B cell (primary cell): ENCODE results near the gene SPTAN1. TPM values are rescaled to one million over a fixed set of nuclear protein-coding genes. Genes with fewer than 3 reads are reported as not detected.

Source experiments
- ATAC-seq: fragments of 200-7000 bp; cut with Tn5 transposase; one replicate; pipeline ENCODE4 v1.10.0; 2021; ENCODE audit warnings: low read depth, mild to moderate bottlenecking, moderate number of reproducible peaks, moderate library complexity
- CTCF ChIA-PET: fragments of 350-600 bp; sonication (Branson Sonifier 250); formaldehyde crosslinking; loops from one replicate; lab custom pipeline; 2021; ENCODE audit warnings: antibody characterized with exemption, inconsistent platforms; lab: Charles Lee
- POLR2A ChIA-PET: fragments of 350-600 bp; sonication (Branson Sonifier 250); formaldehyde crosslinking; loops from one replicate; lab custom pipeline; 2021; ENCODE audit warnings: antibody characterized with exemption; lab: Charles Lee
- DNase-seq: peaks from one replicate; pipeline ENCODE4 v3.0.0; 2013
- H2AFZ ChIP-seq: 2 replicates; pipeline ENCODE4 v1.6.1; 2012; ENCODE audit warnings: mild to moderate bottlenecking, low read depth, low read length; ENCODE audit not compliant: insufficient read depth, poor library complexity, severe bottlenecking
- H3K27ac ChIP-seq, 2 donors: 1 replicate in 1 of 2; 2 replicates in 1 of 2; pipeline ENCODE4 v1.5.1; 2012 to 2013; ENCODE audit warnings: low read length in 2 of 2, mild to moderate bottlenecking in 2 of 2, moderate library complexity in 1 of 2
- H3K27me3 ChIP-seq, 4 experiments: fragments of 200-600 bp in 1 of 4; sonication (generic) in 1 of 4; replicated peaks in 1 of 4; 1 replicate in 2 of 4; 2 replicates in 2 of 4; pipeline versions ENCODE4 v1.6.1 to v1.7.0; 2013 to 2016; ENCODE audit warnings: low read length in 3 of 4, mild to moderate bottlenecking in 2 of 4, mixed read lengths in 1 of 4, moderate library complexity in 1 of 4; ENCODE audit not compliant: insufficient read depth in 4 of 4, control insufficient read depth in 3 of 4; ENCODE audit errors: control extremely low read depth in 1 of 4
- H3K36me3 ChIP-seq, 2 experiments: replicated peaks in 1 of 2; 1 replicate in 1 of 2; 2 replicates in 1 of 2; pipeline versions ENCODE4 v1.6.1 to v1.7.1; 2013; ENCODE audit warnings: low read length in 1 of 2; ENCODE audit not compliant: insufficient read depth in 2 of 2, control insufficient read depth in 1 of 2; ENCODE audit errors: control extremely low read depth in 1 of 2, extremely low read depth in 1 of 2
- H3K4me1 ChIP-seq, 2 donors: fragments of 200-600 bp in 1 of 2; sonication (generic) in 1 of 2; 1 replicate in 1 of 2; 2 replicates in 1 of 2; pipeline versions ENCODE4 v1.5.1 to v1.6.1; 2013 to 2017; ENCODE audit warnings: low read length in 2 of 2; ENCODE audit not compliant: control insufficient read depth in 2 of 2, insufficient read depth in 2 of 2
- H3K4me2 ChIP-seq: replicated peaks from 2 replicates; pipeline ENCODE3; 2012; ENCODE audit warnings: mild to moderate bottlenecking, low read depth, low read length; ENCODE audit not compliant: poor library complexity, severe bottlenecking
- H3K4me3 ChIP-seq, 5 experiments: fragments of 200-600 bp in 1 of 5; sonication (generic) in 1 of 5; 1 replicate in 3 of 5; 2 replicates in 2 of 5; pipeline versions ENCODE4 v1.5.1 to v1.7.0; 2011 to 2016; ENCODE audit warnings: low read length in 4 of 5, mild to moderate bottlenecking in 4 of 5, low read depth in 2 of 5, control low read depth in 1 of 5, moderate library complexity in 1 of 5; ENCODE audit not compliant: insufficient read depth in 1 of 5; ENCODE audit errors: control extremely low read depth in 1 of 5, extremely low read depth in 1 of 5
- H3K79me2 ChIP-seq: fragments of 200-600 bp; sonication (generic); one replicate; pipeline ENCODE4 v1.6.0; 2016; ENCODE audit warnings: low read length; ENCODE audit not compliant: control insufficient read depth, insufficient read depth
- H3K9ac ChIP-seq: fragments of 200-600 bp; sonication (generic); 2 replicates; pipeline ENCODE4 v1.6.1; 2017; ENCODE audit warnings: mild to moderate bottlenecking, low read length, moderate library complexity
- H3K9me3 ChIP-seq, 3 donors: one replicate each; pipeline versions ENCODE4 v1.6.1 to v1.7.1; 2013; ENCODE audit warnings: low read length in 2 of 3; ENCODE audit not compliant: control insufficient read depth in 2 of 3, insufficient read depth in 1 of 3; ENCODE audit errors: control extremely low read depth in 1 of 3
- H4K20me1 ChIP-seq: 2 replicates; pipeline ENCODE4 v1.6.0; 2012; ENCODE audit warnings: mild to moderate bottlenecking, low read length; ENCODE audit not compliant: insufficient read depth, control insufficient read depth, poor library complexity, severe bottlenecking
- H3K27ac Mint-ChIP-seq: one replicate; pipeline ENCODE4 v1.8.0; 2021; ENCODE audit warnings: mixed read lengths
- H3K27me3 Mint-ChIP-seq: one replicate; pipeline ENCODE4 v1.8.0; 2021; ENCODE audit warnings: mixed read lengths
- H3K4me1 Mint-ChIP-seq: one replicate; pipeline ENCODE4 v1.8.0; 2021; ENCODE audit warnings: mixed read lengths
- H3K4me3 Mint-ChIP-seq: one replicate; pipeline ENCODE4 v1.8.0; 2021; ENCODE audit warnings: mixed read lengths
- H3K9me3 Mint-ChIP-seq: one replicate; pipeline ENCODE4 v1.8.0; 2022; ENCODE audit warnings: mixed read lengths; ENCODE audit not compliant: insufficient read depth
- EZH2 ChIP-seq: IDR thresholded peaks from 2 replicates; pipeline ENCODE4 v1.6.1; 2012; ENCODE audit warnings: borderline replicate concordance, low read depth, mild to moderate bottlenecking, moderate library complexity, low read length; ENCODE audit not compliant: insufficient read depth, poor library complexity, severe bottlenecking
- WGBS: methylation state at CpG from one replicate; pipeline ENCODE4 v1.1.5; 2013; ENCODE audit warnings: missing lambda C conversion rate; ENCODE audit not compliant: insufficient coverage; 5-methylcytosine and 5-hydroxymethylcytosine counted together
- intact Hi-C: fragments of 100-400 bp; cut with micrococcal nuclease; formaldehyde crosslinking; loops from one replicate; pipeline ENCODE4 v1.10.0; 2022
- polyA plus RNA-seq: library from polyadenylated mRNA; depleted of rRNA; stranded (reverse); fragments of >200 nt; gene quantifications from 2 replicates; pipeline ENCODE4 v1.2.3, GENCODE V29; 2012
- total RNA-seq, 2 donors: library from RNA; stranded (reverse); fragments of 120-200 nt in 1 of 2; gene quantifications; 1 replicate in 1 of 2; 2 replicates in 1 of 2; pipeline versions ENCODE4 v1.2.3 to v1.2.4, GENCODE V29; 2013 to 2022
- TF ChIP-seq, protein P1 (sequence below): fragments of 200-600 bp; IDR thresholded peaks from one replicate; pipeline ENCODE4 v1.8.0; 2022; ENCODE audit warnings: antibody characterized with exemption, mild to moderate bottlenecking

Gene SPTAN1
- total and polyA plus RNA-seq, 2 donors (not counting 1 experiment from before 2014, with no cell fraction given) = 129 to 351 TPM

DNA sequence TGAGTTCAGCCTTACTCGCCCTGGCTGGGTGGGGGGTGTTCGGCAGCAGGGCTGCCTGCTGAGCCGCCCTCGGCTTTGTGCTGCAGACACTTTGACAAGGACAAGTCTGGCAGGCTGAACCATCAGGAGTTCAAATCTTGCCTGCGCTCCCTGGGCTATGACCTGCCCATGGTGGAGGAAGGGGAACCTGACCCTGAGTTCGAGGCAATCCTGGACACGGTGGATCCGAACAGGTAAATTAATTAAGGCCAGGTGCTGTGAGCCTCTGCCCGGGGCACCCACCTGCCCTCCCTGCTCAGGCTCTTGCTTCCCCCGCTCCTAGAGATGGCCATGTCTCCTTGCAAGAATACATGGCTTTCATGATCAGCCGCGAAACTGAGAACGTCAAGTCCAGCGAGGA is 80.1 kb downstream of the SPTAN1 start:
- WGBS = 97% methylated on average over 14 of the region's 14 CpGs
- POLR2A ChIA-PET = interaction anchor here (0.6 kb wide), 1 partner anchor 50 kb away, joined by 4 read pairs; no protein-coding TSS in a partner anchor
- TF ChIP-seq, protein P1, sequence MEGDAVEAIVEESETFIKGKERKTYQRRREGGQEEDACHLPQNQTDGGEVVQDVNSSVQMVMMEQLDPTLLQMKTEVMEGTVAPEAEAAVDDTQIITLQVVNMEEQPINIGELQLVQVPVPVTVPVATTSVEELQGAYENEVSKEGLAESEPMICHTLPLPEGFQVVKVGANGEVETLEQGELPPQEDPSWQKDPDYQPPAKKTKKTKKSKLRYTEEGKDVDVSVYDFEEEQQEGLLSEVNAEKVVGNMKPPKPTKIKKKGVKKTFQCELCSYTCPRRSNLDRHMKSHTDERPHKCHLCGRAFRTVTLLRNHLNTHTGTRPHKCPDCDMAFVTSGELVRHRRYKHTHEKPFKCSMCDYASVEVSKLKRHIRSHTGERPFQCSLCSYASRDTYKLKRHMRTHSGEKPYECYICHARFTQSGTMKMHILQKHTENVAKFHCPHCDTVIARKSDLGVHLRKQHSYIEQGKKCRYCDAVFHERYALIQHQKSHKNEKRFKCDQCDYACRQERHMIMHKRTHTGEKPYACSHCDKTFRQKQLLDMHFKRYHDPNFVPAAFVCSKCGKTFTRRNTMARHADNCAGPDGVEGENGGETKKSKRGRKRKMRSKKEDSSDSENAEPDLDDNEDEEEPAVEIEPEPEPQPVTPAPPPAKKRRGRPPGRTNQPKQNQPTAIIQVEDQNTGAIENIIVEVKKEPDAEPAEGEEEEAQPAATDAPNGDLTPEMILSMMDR = no peak
- no peak for TF ChIP-seq EZH2
- Histone ChIP-seq H3K4me3 (no peak overlapping the region), H3K9ac (no peak overlapping the region), H3K4me1 (no peaks in the 10 kb centered on the region), H3K79me2 (no peaks in the 10 kb centered on the region), H3K36me3 (peaks cover 0 to 79% of the 10 kb centered on the region in 2 experiments), H3K27ac (no peak overlapping the region), H3K27me3 (no peaks in the 10 kb centered on the region), H2AFZ (no peak overlapping the region), H3K4me2 (no peak overlapping the region), H4K20me1 (no peaks in the 10 kb centered on the region), H3K9me3 (no peaks in the 10 kb centered on the region)
- ATAC-seq = no peak
- Mint-ChIP-seq H3K27me3 (no peaks in the 10 kb centered on the region), H3K4me3 (no peak overlapping the region), H3K4me1 (no peaks in the 10 kb centered on the region), H3K9me3 (no peaks in the 10 kb centered on the region), H3K27ac (no peak overlapping the region)
- CTCF ChIA-PET = interaction anchor here (0.6 kb wide), 1 partner anchor 28 kb away, joined by 3 read pairs; no protein-coding TSS in a partner anchor
- DNase-seq = no peak
- intact Hi-C loops = no loop called here

DNA sequence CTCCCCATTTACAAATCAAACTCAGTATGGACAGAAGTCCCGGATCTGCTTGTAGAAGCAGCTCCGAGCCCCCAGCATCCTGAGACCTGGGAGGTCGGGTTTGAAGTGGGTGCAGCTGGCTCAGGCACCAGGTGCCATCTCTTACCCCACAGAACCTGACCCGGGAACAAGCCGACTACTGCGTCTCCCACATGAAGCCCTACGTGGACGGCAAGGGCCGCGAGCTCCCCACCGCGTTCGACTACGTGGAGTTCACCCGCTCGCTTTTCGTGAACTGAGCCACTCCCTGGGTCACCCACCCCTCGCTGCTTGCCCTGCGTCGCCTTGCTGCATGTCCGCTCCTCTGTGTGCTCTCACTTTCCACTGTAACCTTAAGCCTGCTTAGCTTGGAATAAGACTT is 80.7 kb downstream of the SPTAN1 start:
- Mint-ChIP-seq H3K4me3 (no peak overlapping the region), H3K4me1 (no peaks in the 10 kb centered on the region), H3K9me3 (no peaks in the 10 kb centered on the region), H3K27ac (no peak overlapping the region), H3K27me3 (no peaks in the 10 kb centered on the region)
- H3K4me1 ChIP-seq = no peaks in the 10 kb centered on the region
- H3K27ac ChIP-seq = no peak overlapping the region
- WGBS = 94% methylated on average over 20 of the region's 21 CpGs
- H3K4me2 ChIP-seq = no peak overlapping the region
- TF ChIP-seq EZH2 = no peak
- TF ChIP-seq, protein P1 = no peak
- H3K79me2 ChIP-seq = no peaks in the 10 kb centered on the region
- peaks cover 0 to 73% of the 10 kb centered on the region in 2 experiments for H3K36me3 ChIP-seq
- ChIA-PET POLR2A (interaction anchor here (0.6 kb wide), 1 partner anchor 50 kb away, joined by 4 read pairs; no protein-coding TSS in a partner anchor), CTCF (interaction anchor here (0.6 kb wide), 1 partner anchor 28 kb away, joined by 3 read pairs; no protein-coding TSS in a partner anchor)
- no peak overlapping the region for H3K4me3 ChIP-seq
- DNase-seq (no peak), ATAC-seq (no peak)
- H2AFZ ChIP-seq = no peak overlapping the region
- H4K20me1 ChIP-seq = no peaks in the 10 kb centered on the region
- intact Hi-C loops = no loop called here
- H3K9ac ChIP-seq = no peak overlapping the region
- no peaks in the 10 kb centered on the region for H3K9me3 ChIP-seq
- H3K27me3 ChIP-seq = no peaks in the 10 kb centered on the region
